Measurements from ENCODE around the gene SAMD10.
"Not testable (repeated sequence)": the region's sequence is repeated elsewhere in the genome, so short reads cannot be mapped to it uniquely, and the experiment has no call there.

SAMD10 gene

GRCh38 chr20:63930971-63931553, 48.4 kb downstream of the SAMD10 start:
- peaks cover 68% of the 10 kb centered on the region for H3K36me3 Mint-ChIP-seq (ENCODE audit: low read depth)
- H3K27ac Mint-ChIP-seq = no peak overlapping the region
- no peaks in the 10 kb centered on the region for H3K27me3 Mint-ChIP-seq (ENCODE audit: low read depth)
- H3K9me3 Mint-ChIP-seq = no peaks in the 10 kb centered on the region
- peaks cover 9% of the 10 kb centered on the region for H3K4me1 Mint-ChIP-seq
- TF ChIP-seq, protein P1, sequence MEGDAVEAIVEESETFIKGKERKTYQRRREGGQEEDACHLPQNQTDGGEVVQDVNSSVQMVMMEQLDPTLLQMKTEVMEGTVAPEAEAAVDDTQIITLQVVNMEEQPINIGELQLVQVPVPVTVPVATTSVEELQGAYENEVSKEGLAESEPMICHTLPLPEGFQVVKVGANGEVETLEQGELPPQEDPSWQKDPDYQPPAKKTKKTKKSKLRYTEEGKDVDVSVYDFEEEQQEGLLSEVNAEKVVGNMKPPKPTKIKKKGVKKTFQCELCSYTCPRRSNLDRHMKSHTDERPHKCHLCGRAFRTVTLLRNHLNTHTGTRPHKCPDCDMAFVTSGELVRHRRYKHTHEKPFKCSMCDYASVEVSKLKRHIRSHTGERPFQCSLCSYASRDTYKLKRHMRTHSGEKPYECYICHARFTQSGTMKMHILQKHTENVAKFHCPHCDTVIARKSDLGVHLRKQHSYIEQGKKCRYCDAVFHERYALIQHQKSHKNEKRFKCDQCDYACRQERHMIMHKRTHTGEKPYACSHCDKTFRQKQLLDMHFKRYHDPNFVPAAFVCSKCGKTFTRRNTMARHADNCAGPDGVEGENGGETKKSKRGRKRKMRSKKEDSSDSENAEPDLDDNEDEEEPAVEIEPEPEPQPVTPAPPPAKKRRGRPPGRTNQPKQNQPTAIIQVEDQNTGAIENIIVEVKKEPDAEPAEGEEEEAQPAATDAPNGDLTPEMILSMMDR (IDR thresholded peaks at IDR 0.05; ENCODE audit: unreplicated experiment in 3 of 3) = no peak
- no peak overlapping the region for H3K4me3 Mint-ChIP-seq

DNA sequence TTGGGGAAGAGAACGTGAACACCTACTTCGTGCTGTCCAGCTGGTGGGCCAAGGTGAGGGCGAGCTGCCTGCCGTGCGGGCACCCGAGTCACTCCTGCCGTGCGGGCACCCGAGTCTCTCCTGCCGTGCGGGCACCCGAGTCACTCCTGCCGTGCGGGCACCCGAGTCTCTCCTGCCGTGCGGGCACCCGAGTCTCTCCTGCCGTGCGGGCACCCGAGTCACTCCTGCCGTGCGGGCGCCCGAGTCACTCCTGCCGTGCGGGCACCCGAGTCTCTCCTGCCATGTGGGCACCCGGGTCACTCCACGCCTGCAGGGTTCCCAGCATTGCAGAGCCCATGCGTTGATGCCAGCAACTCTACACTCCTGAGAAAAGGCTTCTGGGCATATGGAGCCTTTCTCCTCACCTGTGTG, 50.0 kb downstream of the SAMD10 start:
- H3K36me3 Mint-ChIP-seq (ENCODE audit: low read depth) = peaks cover 59% of the 10 kb centered on the region
- not testable (repeated sequence) for H3K27me3 Mint-ChIP-seq (ENCODE audit: low read depth); H3K9me3 Mint-ChIP-seq; H3K4me3 Mint-ChIP-seq; H3K27ac Mint-ChIP-seq; H3K4me1 Mint-ChIP-seq

DNA sequence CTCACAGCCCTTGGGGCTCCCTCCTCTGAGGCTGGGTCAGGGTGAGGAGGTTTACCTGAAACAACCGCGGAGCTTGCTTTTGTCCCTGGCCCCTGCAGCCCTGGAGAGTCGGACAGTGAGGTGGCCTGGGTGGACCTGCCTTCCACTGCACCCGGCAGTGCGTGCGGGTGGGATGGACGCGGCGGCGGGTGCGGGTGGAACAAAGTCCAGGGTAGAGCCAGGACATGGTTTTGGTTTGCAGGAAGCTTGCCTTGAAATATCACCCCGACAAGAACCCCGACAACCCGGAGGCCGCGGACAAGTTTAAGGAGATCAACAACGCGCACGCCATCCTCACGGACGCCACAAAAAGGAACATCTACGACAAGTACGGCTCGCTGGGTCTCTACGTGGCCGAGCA, 50.4 kb downstream of the SAMD10 start:
- no peaks in the 10 kb centered on the region for H3K27me3 Mint-ChIP-seq (ENCODE audit: low read depth)
- H3K4me3 Mint-ChIP-seq = no peak overlapping the region
- TF ChIP-seq, protein P1 (IDR thresholded peaks at IDR 0.05; ENCODE audit: unreplicated experiment in 3 of 3) = no peak
- H3K4me1 Mint-ChIP-seq = peaks cover 5% of the 10 kb centered on the region
- H3K27ac Mint-ChIP-seq = no peak overlapping the region
- H3K36me3 Mint-ChIP-seq (ENCODE audit: low read depth) = peaks cover 55% of the 10 kb centered on the region
- H3K9me3 Mint-ChIP-seq = no peaks in the 10 kb centered on the region

GRCh38 chr20:63926298-63926697, 53.1 kb downstream of the SAMD10 start:
- Mint-ChIP-seq H3K4me3 (no peak overlapping the region), H3K36me3 (ENCODE audit: low read depth) (peaks cover 46% of the 10 kb centered on the region), H3K9me3 (no peaks in the 10 kb centered on the region), H3K27ac (no peak overlapping the region), H3K4me1 (peaks cover 10% of the 10 kb centered on the region), H3K27me3 (ENCODE audit: low read depth) (no peaks in the 10 kb centered on the region)
- TF ChIP-seq, protein P1 (IDR thresholded peaks at IDR 0.05; ENCODE audit: unreplicated experiment in 3 of 3) = no peak

- Mint-ChIP-seq H3K36me3 (ENCODE audit: low read depth) (peaks cover 34% of the 10 kb centered on the region), H3K9me3 (no peaks in the 10 kb centered on the region), H3K27me3 (ENCODE audit: low read depth) (no peaks in the 10 kb centered on the region), H3K4me3 (no peak overlapping the region), H3K27ac (peak overlapping the region in 2 of 3 experiments; percentile 19 to 24), H3K4me1 (peaks cover 10% of the 10 kb centered on the region)
- TF ChIP-seq, protein P1 (IDR thresholded peaks at IDR 0.05; ENCODE audit: unreplicated experiment in 3 of 3) = no peak
These were observed 55.2 kb downstream of the SAMD10 start for GRCh38 chr20:63924241-63924640.

Measured in nephron (organoid).